Fibroblast of lung (primary cell): ENCODE measurements around the gene LRP10. TPM values are rescaled to one million over a fixed set of nuclear protein-coding genes. Genes with fewer than 3 reads are reported as not detected.
A peak's percentile ranks its signal among the peaks of the same experiment; 100 is the strongest.
"Not testable (repeated sequence)": the region's sequence is repeated elsewhere in the genome, so short reads cannot be mapped to it uniquely, and the experiment has no call there.

Source experiments
- DNase-seq, 2 donors: peaks; one replicate each; pipeline versions ENCODE4 v3.0.0 to v3.0.0-alpha.2; 2010; ENCODE audit warnings: low read depth in 2 of 2
- H2AFZ ChIP-seq: 2 replicates; pipeline ENCODE4 v1.5.1; 2012; ENCODE audit warnings: low read length, control low read depth, inconsistent platforms
- H3K27ac ChIP-seq: 2 replicates; pipeline ENCODE4 v1.5.1; 2011; ENCODE audit warnings: low read length, control low read depth; ENCODE audit not compliant: insufficient read depth
- H3K27me3 ChIP-seq: 2 replicates; pipeline ENCODE4 v1.5.1; 2011; ENCODE audit warnings: mild to moderate bottlenecking, low read length; ENCODE audit not compliant: control insufficient read depth, insufficient read depth
- H3K36me3 ChIP-seq: 2 replicates; pipeline ENCODE4 v1.5.1; 2011; ENCODE audit warnings: low read length; ENCODE audit not compliant: control insufficient read depth, insufficient read depth
- H3K4me1 ChIP-seq: 2 replicates; pipeline ENCODE4 v1.5.1; 2011; ENCODE audit warnings: low read length; ENCODE audit not compliant: control insufficient read depth, insufficient read depth; ENCODE audit errors: extremely low read depth
- H3K4me2 ChIP-seq: 2 replicates; pipeline ENCODE4 v1.5.1; 2011; ENCODE audit warnings: low read length, control low read depth; ENCODE audit not compliant: insufficient read depth; ENCODE audit errors: extremely low read depth
- H3K4me3 ChIP-seq, 4 experiments: fragments of 200-600 bp in 1 of 4; sonication (generic) in 1 of 4; replicated peaks in 1 of 4; 2 replicates each; pipeline ENCODE4 v1.5.1; 2011 to 2016; ENCODE audit warnings: low read length in 4 of 4, low read depth in 3 of 4, mild to moderate bottlenecking in 3 of 4, control low read depth in 2 of 4, inconsistent platforms in 1 of 4, mixed read lengths in 1 of 4; ENCODE audit not compliant: insufficient read depth in 1 of 4; ENCODE audit errors: control extremely low read depth in 1 of 4
- H3K79me2 ChIP-seq: 2 replicates; pipeline ENCODE4 v1.5.1; 2012; ENCODE audit warnings: mild to moderate bottlenecking, low read length, inconsistent platforms; ENCODE audit not compliant: control insufficient read depth, insufficient read depth
- H3K9ac ChIP-seq: 2 replicates; pipeline ENCODE4 v1.5.1; 2011; ENCODE audit warnings: mild to moderate bottlenecking, low read length, control low read depth; ENCODE audit not compliant: insufficient read depth
- H3K9me3 ChIP-seq: 2 replicates; pipeline ENCODE4 v1.5.1; 2012; ENCODE audit warnings: low read depth, low read length; ENCODE audit not compliant: control insufficient read depth, insufficient read depth
- H4K20me1 ChIP-seq: 2 replicates; pipeline ENCODE4 v1.5.1; 2011; ENCODE audit warnings: low read length; ENCODE audit not compliant: control insufficient read depth, insufficient read depth; ENCODE audit errors: extremely low read depth
- EZH2 ChIP-seq: IDR thresholded peaks from 2 replicates; pipeline ENCODE4 v1.5.1; 2012; ENCODE audit warnings: low read length, control low read depth, mild to moderate bottlenecking; ENCODE audit errors: missing control alignments
- polyA plus RNA-seq, 2 donors: library from polyadenylated mRNA; depleted of rRNA in 1 of 2; stranded (reverse) in 1 of 2; unstranded in 1 of 2; fragments of >200 nt; gene quantifications; 2 replicates each; pipeline ENCODE4 v1.2.1, GENCODE V29; 2011 to 2012; ENCODE audit warnings: missing spikeins in 1 of 2
- total RNA-seq: library from RNA; depleted of rRNA; stranded (reverse); fragments of >200 nt; gene quantifications from 2 replicates; pipeline ENCODE4 v1.2.1, GENCODE V29; 2014
- TF ChIP-seq, protein P1 (sequence below), 2 donors: IDR thresholded peaks in 1 of 2; conservative IDR thresholded peaks in 1 of 2; 1 replicate in 1 of 2; 2 replicates in 1 of 2; pipeline ENCODE4 v1.5.1; 2011 to 2012; ENCODE audit warnings: low read length in 2 of 2, control low read depth in 1 of 2, inconsistent platforms in 1 of 2, low read depth in 1 of 2, mild to moderate bottlenecking in 1 of 2

The LRP10 gene
- total and polyA plus RNA-seq, 2 donors (not counting 1 experiment from before 2014, with no cell fraction given): 95.5 to 130 TPM

DNA sequence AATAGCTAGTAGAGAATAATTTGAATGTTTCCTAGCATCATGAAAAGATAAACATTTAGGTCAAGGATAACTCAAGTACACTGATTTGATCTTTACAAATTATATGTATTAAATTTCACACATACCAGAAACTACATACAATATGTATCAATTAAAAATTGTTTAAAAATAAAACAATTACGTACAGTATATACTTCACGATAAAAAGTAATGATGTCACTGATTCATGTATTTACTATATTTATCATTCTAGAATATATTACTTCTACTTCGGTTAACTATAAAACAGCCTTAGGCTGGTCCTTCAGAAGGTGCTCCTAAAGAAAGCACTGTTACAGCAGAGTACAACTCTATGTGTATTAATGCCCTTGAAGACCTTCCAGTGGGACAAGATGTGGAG lies 35.9 kb downstream of the LRP10 start:
- H3K9me3 ChIP-seq: no peaks in the 10 kb centered on the region
- no peaks in the 10 kb centered on the region for H3K27me3 ChIP-seq
- H3K79me2 ChIP-seq: peaks cover 6% of the 10 kb centered on the region
- no peaks in the 10 kb centered on the region for H4K20me1 ChIP-seq
- H3K9ac ChIP-seq: no peak overlapping the region
- no peak overlapping the region for H3K4me3 ChIP-seq
- no peak overlapping the region for H3K27ac ChIP-seq
- H2AFZ ChIP-seq: no peak overlapping the region
- TF ChIP-seq EZH2: no peak
- TF ChIP-seq, protein P1, sequence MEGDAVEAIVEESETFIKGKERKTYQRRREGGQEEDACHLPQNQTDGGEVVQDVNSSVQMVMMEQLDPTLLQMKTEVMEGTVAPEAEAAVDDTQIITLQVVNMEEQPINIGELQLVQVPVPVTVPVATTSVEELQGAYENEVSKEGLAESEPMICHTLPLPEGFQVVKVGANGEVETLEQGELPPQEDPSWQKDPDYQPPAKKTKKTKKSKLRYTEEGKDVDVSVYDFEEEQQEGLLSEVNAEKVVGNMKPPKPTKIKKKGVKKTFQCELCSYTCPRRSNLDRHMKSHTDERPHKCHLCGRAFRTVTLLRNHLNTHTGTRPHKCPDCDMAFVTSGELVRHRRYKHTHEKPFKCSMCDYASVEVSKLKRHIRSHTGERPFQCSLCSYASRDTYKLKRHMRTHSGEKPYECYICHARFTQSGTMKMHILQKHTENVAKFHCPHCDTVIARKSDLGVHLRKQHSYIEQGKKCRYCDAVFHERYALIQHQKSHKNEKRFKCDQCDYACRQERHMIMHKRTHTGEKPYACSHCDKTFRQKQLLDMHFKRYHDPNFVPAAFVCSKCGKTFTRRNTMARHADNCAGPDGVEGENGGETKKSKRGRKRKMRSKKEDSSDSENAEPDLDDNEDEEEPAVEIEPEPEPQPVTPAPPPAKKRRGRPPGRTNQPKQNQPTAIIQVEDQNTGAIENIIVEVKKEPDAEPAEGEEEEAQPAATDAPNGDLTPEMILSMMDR (conservative IDR thresholded peaks at IDR 0.05 in 1 of 2, IDR thresholded peaks at IDR 0.05 in 1 of 2; ENCODE audit: low read depth in 1 of 2, low read length in 2 of 2): no peak
- H3K4me1 ChIP-seq: no peaks in the 10 kb centered on the region
- no peak overlapping the region for H3K4me2 ChIP-seq
- peaks cover 18% of the 10 kb centered on the region for H3K36me3 ChIP-seq
- no peak for DNase-seq

DNA sequence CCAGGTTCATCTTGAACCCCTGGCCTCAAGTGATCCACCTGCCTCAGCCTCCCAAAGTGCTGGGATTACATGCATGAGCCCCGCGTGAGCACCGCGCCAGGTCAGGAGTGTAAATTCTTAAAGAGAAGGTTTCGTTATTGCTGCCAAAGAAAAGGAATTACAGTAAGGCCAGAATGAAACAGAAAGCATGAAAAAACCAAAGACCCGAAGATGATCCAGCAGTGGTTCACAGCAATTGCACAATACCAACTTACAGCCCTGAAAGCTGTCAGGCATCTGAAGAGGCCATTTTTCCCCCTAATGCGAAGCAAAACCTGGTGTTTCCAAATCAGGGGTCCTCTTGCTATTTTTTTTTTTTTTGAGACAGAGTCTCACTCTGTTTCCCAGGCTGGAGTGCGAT lies 37.1 kb downstream of the LRP10 start:
- peak in 1 of 2 donors; percentile 54 for DNase-seq
- Histone ChIP-seq H3K9me3 (no peaks in the 10 kb centered on the region), H3K4me3 (no peak overlapping the region), H3K36me3 (peaks cover 15% of the 10 kb centered on the region), H3K9ac (no peak overlapping the region), H3K27me3 (no peaks in the 10 kb centered on the region), H3K79me2 (peaks cover 8% of the 10 kb centered on the region), H3K27ac (no peak overlapping the region), H3K4me2 (no peak overlapping the region), H2AFZ (no peak overlapping the region), H4K20me1 (no peaks in the 10 kb centered on the region), H3K4me1 (no peaks in the 10 kb centered on the region)
- TF ChIP-seq, protein P1 (conservative IDR thresholded peaks at IDR 0.05 in 1 of 2, IDR thresholded peaks at IDR 0.05 in 1 of 2; ENCODE audit: low read depth in 1 of 2, low read length in 2 of 2): no peak
- TF ChIP-seq EZH2: no peak

DNA sequence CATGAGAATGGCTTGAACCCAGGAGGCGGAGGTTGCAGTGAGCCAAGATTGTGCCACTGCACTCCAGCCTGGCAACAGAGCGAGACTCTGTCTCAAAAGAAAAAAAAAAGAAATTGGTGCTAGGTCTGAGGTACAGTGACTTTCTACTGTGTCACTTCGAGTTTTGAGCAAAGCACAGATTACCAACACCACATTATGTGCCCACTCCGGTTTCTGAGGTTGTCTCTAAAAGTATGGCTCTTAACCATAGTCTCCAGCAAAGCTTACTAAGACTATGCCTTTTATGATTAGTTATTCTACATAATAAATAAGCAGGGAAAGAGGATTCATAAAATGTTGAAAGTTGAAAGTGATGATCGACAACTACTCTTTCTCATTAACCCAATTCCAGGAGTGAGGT lies 39.4 kb downstream of the LRP10 start:
- Histone ChIP-seq H3K79me2 (peaks cover 11% of the 10 kb centered on the region), H3K27me3 (no peaks in the 10 kb centered on the region), H3K9ac (no peak overlapping the region), H3K27ac (no peak overlapping the region), H3K4me1 (no peaks in the 10 kb centered on the region), H4K20me1 (no peaks in the 10 kb centered on the region), H2AFZ (no peak overlapping the region), H3K4me2 (no peak overlapping the region), H3K4me3 (no peak overlapping the region), H3K9me3 (no peaks in the 10 kb centered on the region), H3K36me3 (peaks cover 5% of the 10 kb centered on the region)
- DNase-seq: no peak
- no peak for TF ChIP-seq EZH2
- TF ChIP-seq, protein P1 (conservative IDR thresholded peaks at IDR 0.05 in 1 of 2, IDR thresholded peaks at IDR 0.05 in 1 of 2; ENCODE audit: low read depth in 1 of 2, low read length in 2 of 2): no peak

DNA sequence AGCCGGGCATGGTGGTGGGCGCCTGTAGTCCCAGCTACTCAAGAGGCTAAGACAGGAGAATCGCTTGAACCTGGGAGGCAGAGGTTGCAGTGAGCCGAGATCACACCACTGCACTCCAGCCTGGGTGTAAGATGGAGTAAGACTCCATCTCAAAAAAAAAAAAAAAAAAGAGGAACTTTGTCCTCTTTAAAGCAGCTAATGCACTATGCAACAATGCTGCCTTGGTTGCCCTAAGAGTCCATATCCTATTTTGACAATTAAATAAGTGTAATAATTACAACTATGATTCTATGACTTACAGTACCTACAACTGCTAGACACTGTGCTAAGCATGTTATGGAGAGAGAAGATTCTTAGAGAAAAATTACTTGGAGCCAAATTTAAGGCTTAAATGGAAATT lies 43.3 kb downstream of the LRP10 start:
- H3K9ac ChIP-seq, H3K27me3 ChIP-seq, H3K36me3 ChIP-seq, H3K27ac ChIP-seq, H3K4me2 ChIP-seq, H2AFZ ChIP-seq, DNase-seq, H3K9me3 ChIP-seq, H4K20me1 ChIP-seq, H3K4me1 ChIP-seq, H3K4me3 ChIP-seq: not testable (repeated sequence)
- H3K79me2 ChIP-seq: peaks cover 26% of the 10 kb centered on the region
